Stomach (tissue), 4 donors: Measurements from ENCODE around the gene WDR86.

Experiments
- CTCF ChIP-seq, 7 experiments: fragments of 450-650 bp in 4 of 7; fragments of 200-600 bp in 3 of 7; sonication (generic) in 3 of 7; IDR thresholded peaks; one replicate each; pipeline ENCODE4 v1.5.1; 2016 to 2019; ENCODE audit warnings: antibody characterized with exemption in 7 of 7, control low read depth in 2 of 7, mild to moderate bottlenecking in 1 of 7
- POLR2A ChIP-seq, 4 donors: fragments of 450-650 bp; IDR thresholded peaks; one replicate each; pipeline ENCODE4 v1.6.1; 2016; ENCODE audit warnings: antibody characterized with exemption in 4 of 4, control low read depth in 2 of 4, mild to moderate bottlenecking in 1 of 4, moderate library complexity in 1 of 4

GRCh38 chr7:151423226-151423625 lies 13.4 kb upstream of the WDR86 start:
- no peak for TF ChIP-seq CTCF (IDR thresholded peaks at IDR 0.05)
- no peak for TF ChIP-seq POLR2A (IDR thresholded peaks at IDR 0.05)
